HEK293 (cell line): Measurements from ENCODE around the gene NLGN1.

Experiments used
- CTCF ChIA-PET: fragments of 350-600 bp; formaldehyde crosslinking; extraction: SDS; loops from one replicate; lab custom pipeline; 2021; ENCODE audit warnings: antibody characterized with exemption; lab: Yijun Ruan, JAX
- POLR2A ChIA-PET: fragments of 300-600 bp; formaldehyde crosslinking; extraction: SDS; loops from one replicate; lab custom pipeline; 2020; ENCODE audit warnings: antibody characterized with exemption, inconsistent platforms; lab: Yijun Ruan, JAX
- H3K27ac ChIP-seq: fragments of 200-500 bp; sonication (Bioruptor generic); 2 replicates; pipeline ENCODE4 v1.5.1; 2014; ENCODE audit warnings: low read depth, low read length, control low read depth, inconsistent platforms; ENCODE audit errors: extremely low read depth
- H3K36me3 ChIP-seq, 2 experiments: fragments of 200-500 bp in 1 of 2; sonication (Bioruptor generic) in 1 of 2; 1 replicate in 1 of 2; 2 replicates in 1 of 2; pipeline ENCODE4 v1.5.1; 2014 to 2017; ENCODE audit warnings: inconsistent platforms in 2 of 2, low read length in 2 of 2; ENCODE audit not compliant: control insufficient read depth in 2 of 2, insufficient read depth in 1 of 2
- H3K4me1 ChIP-seq: fragments of 200-500 bp; sonication (Bioruptor generic); 2 replicates; pipeline ENCODE4 v1.5.1; 2014; ENCODE audit warnings: mild to moderate bottlenecking, low read length, inconsistent platforms; ENCODE audit not compliant: control insufficient read depth, insufficient read depth
- H3K4me3 ChIP-seq: 2 replicates; pipeline ENCODE4 v1.5.1; 2011; ENCODE audit warnings: low read depth, mild to moderate bottlenecking, control low read depth, low read length, moderate library complexity
- H3K9me3 ChIP-seq: fragments of 200-500 bp; sonication (Bioruptor generic); 2 replicates; pipeline ENCODE4 v1.5.1; 2014; ENCODE audit warnings: low read depth, low read length, inconsistent platforms; ENCODE audit not compliant: control insufficient read depth, insufficient read depth
- GFI1B ChIP-seq: fragments of 450-650 bp; formaldehyde crosslinking; IDR thresholded peaks from 2 replicates; pipeline ENCODE4 v1.5.1; 2016; ENCODE audit warnings: missing biosample characterization, missing genetic modification characterization
- PRDM1 ChIP-seq: fragments of 450-650 bp; formaldehyde crosslinking; IDR thresholded peaks from 2 replicates; pipeline ENCODE4; 2016; ENCODE audit warnings: missing biosample characterization, missing genetic modification characterization
- PRDM4 ChIP-seq: fragments of 450-650 bp; formaldehyde crosslinking; IDR thresholded peaks from 2 replicates; pipeline ENCODE4 v1.5.1; 2017; ENCODE audit warnings: missing biosample characterization, missing genetic modification characterization
- ZFHX2 ChIP-seq: fragments of 450-650 bp; formaldehyde crosslinking; conservative IDR thresholded peaks from 2 replicates; pipeline ENCODE4 v1.5.1; 2016; ENCODE audit warnings: missing biosample characterization, missing genetic modification characterization
- ZNF132 ChIP-seq: fragments of 450-650 bp; formaldehyde crosslinking; IDR thresholded peaks from 2 replicates; pipeline ENCODE4 v1.5.1; 2017; ENCODE audit warnings: missing biosample characterization, missing genetic modification characterization, borderline replicate concordance
- ZNF146 ChIP-seq: fragments of 450-650 bp; formaldehyde crosslinking; IDR thresholded peaks from 2 replicates; pipeline ENCODE4 v1.5.1; 2016; ENCODE audit warnings: missing biosample characterization, missing genetic modification characterization
- ZNF211 ChIP-seq: fragments of 450-650 bp; formaldehyde crosslinking; IDR thresholded peaks from 2 replicates; pipeline ENCODE4 v1.5.1; 2016; ENCODE audit warnings: low read depth, missing biosample characterization, missing genetic modification characterization
- ZNF223 ChIP-seq: fragments of 450-650 bp; formaldehyde crosslinking; IDR thresholded peaks from 2 replicates; pipeline ENCODE4 v1.5.1; 2016; ENCODE audit warnings: missing biosample characterization, missing genetic modification characterization
- ZNF23 ChIP-seq: fragments of 450-650 bp; formaldehyde crosslinking; IDR thresholded peaks from 2 replicates; pipeline ENCODE4 v1.5.1; 2016; ENCODE audit warnings: missing biosample characterization, missing genetic modification characterization, borderline replicate concordance
- ZNF473 ChIP-seq: fragments of 450-650 bp; formaldehyde crosslinking; IDR thresholded peaks from 2 replicates; pipeline ENCODE4 v1.5.1; 2017; ENCODE audit warnings: missing biosample characterization, missing genetic modification characterization
- ZNF48 ChIP-seq: fragments of 450-650 bp; formaldehyde crosslinking; IDR thresholded peaks from 2 replicates; pipeline ENCODE4 v1.5.1; 2016; ENCODE audit warnings: missing biosample characterization, missing genetic modification characterization
- ZNF621 ChIP-seq: fragments of 450-650 bp; formaldehyde crosslinking; IDR thresholded peaks from 2 replicates; pipeline ENCODE4 v1.5.1; 2017; ENCODE audit warnings: missing biosample characterization, missing genetic modification characterization
- ZNF701 ChIP-seq: fragments of 450-650 bp; formaldehyde crosslinking; IDR thresholded peaks from 2 replicates; pipeline ENCODE4 v1.5.1; 2016; ENCODE audit warnings: missing biosample characterization, missing genetic modification characterization
- ZNF785 ChIP-seq: fragments of 450-650 bp; formaldehyde crosslinking; IDR thresholded peaks from 2 replicates; pipeline ENCODE4 v1.5.1; 2016; ENCODE audit warnings: missing biosample characterization, missing genetic modification characterization
- ZSCAN23 ChIP-seq: fragments of 450-650 bp; formaldehyde crosslinking; IDR thresholded peaks from 2 replicates; pipeline ENCODE4 v1.5.1; 2016; ENCODE audit warnings: missing biosample characterization, missing genetic modification characterization
- ZSCAN30 ChIP-seq: fragments of 450-650 bp; IDR thresholded peaks from 2 replicates; pipeline ENCODE4 v1.5.1; 2018; ENCODE audit warnings: missing biosample characterization, mild to moderate bottlenecking, missing genetic modification characterization, moderate library complexity
- TF ChIP-seq, protein P1 (sequence below): fragments of 450-650 bp; formaldehyde crosslinking; IDR thresholded peaks from 2 replicates; pipeline ENCODE4 v1.5.1; 2016; ENCODE audit warnings: missing biosample characterization, missing genetic modification characterization
- TF ChIP-seq, protein P2 (sequence below): fragments of 450-650 bp; formaldehyde crosslinking; conservative IDR thresholded peaks from 2 replicates; pipeline ENCODE4 v1.5.1; 2016; ENCODE audit warnings: low read depth, missing biosample characterization, missing genetic modification characterization
- TF ChIP-seq, protein P3 (sequence below): fragments of 450-650 bp; formaldehyde crosslinking; IDR thresholded peaks from 2 replicates; pipeline ENCODE4 v1.5.1; 2016; ENCODE audit warnings: missing biosample characterization, missing genetic modification characterization
- TF ChIP-seq, protein P4 (sequence below): fragments of 450-650 bp; formaldehyde crosslinking; IDR thresholded peaks from 2 replicates; pipeline ENCODE4 v1.5.1; 2016; ENCODE audit warnings: missing biosample characterization, missing genetic modification characterization
- TF ChIP-seq, protein P5 (sequence below): fragments of 450-650 bp; formaldehyde crosslinking; IDR thresholded peaks from 2 replicates; pipeline ENCODE4; 2016; ENCODE audit warnings: missing biosample characterization, missing genetic modification characterization
- TF ChIP-seq, protein P6 (sequence below): fragments of 450-650 bp; formaldehyde crosslinking; IDR thresholded peaks from 2 replicates; pipeline ENCODE4 v1.5.1; 2016; ENCODE audit warnings: missing biosample characterization, missing genetic modification characterization, borderline replicate concordance

The NLGN1 gene

GRCh38 chr3:174325171-174325570 lies 927.6 kb downstream of the NLGN1 start (continued):
- TF ChIP-seq, protein P1, sequence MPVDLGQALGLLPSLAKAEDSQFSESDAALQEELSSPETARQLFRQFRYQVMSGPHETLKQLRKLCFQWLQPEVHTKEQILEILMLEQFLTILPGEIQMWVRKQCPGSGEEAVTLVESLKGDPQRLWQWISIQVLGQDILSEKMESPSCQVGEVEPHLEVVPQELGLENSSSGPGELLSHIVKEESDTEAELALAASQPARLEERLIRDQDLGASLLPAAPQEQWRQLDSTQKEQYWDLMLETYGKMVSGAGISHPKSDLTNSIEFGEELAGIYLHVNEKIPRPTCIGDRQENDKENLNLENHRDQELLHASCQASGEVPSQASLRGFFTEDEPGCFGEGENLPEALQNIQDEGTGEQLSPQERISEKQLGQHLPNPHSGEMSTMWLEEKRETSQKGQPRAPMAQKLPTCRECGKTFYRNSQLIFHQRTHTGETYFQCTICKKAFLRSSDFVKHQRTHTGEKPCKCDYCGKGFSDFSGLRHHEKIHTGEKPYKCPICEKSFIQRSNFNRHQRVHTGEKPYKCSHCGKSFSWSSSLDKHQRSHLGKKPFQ (tag by site-specific recombination): no peak
- TF ChIP-seq PRDM1 (tag by site-specific recombination) (no peak), PRDM4 (tag by site-specific recombination) (no peak), ZNF621 (no peak), ZNF146 (tag by site-specific recombination) (no peak), GFI1B (tag by site-specific recombination) (no peak), ZFHX2 (tag by site-specific recombination) (no peak)
- TF ChIP-seq, protein P2, sequence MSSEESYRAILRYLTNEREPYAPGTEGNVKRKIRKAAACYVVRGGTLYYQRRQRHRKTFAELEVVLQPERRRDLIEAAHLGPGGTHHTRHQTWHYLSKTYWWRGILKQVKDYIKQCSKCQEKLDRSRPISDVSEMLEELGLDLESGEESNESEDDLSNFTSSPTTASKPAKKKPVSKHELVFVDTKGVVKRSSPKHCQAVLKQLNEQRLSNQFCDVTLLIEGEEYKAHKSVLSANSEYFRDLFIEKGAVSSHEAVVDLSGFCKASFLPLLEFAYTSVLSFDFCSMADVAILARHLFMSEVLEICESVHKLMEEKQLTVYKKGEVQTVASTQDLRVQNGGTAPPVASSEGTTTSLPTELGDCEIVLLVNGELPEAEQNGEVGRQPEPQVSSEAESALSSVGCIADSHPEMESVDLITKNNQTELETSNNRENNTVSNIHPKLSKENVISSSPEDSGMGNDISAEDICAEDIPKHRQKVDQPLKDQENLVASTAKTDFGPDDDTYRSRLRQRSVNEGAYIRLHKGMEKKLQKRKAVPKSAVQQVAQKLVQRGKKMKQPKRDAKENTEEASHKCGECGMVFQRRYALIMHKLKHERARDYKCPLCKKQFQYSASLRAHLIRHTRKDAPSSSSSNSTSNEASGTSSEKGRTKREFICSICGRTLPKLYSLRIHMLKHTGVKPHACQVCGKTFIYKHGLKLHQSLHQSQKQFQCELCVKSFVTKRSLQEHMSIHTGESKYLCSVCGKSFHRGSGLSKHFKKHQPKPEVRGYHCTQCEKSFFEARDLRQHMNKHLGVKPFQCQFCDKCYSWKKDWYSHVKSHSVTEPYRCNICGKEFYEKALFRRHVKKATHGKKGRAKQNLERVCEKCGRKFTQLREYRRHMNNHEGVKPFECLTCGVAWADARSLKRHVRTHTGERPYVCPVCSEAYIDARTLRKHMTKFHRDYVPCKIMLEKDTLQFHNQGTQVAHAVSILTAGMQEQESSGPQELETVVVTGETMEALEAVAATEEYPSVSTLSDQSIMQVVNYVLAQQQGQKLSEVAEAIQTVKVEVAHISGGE (tag by site-specific recombination): no peak

- CTCF ChIA-PET: interaction anchor here (0.7 kb wide), 1 partner anchor 40 kb away, joined by 4 read pairs; no protein-coding TSS in a partner anchor
- POLR2A ChIA-PET: no interaction called here
- no peak overlapping the region for H3K27ac ChIP-seq
Observed at GRCh38 chr3:174325834-174326700, 928.5 kb downstream of the NLGN1 start.

More at GRCh38 chr3:174325834-174326700, 928.5 kb downstream of the NLGN1 start:
- H3K4me3 ChIP-seq: no peak overlapping the region
- no peaks in the 10 kb centered on the region for H3K36me3 ChIP-seq
- TF ChIP-seq, protein P3, sequence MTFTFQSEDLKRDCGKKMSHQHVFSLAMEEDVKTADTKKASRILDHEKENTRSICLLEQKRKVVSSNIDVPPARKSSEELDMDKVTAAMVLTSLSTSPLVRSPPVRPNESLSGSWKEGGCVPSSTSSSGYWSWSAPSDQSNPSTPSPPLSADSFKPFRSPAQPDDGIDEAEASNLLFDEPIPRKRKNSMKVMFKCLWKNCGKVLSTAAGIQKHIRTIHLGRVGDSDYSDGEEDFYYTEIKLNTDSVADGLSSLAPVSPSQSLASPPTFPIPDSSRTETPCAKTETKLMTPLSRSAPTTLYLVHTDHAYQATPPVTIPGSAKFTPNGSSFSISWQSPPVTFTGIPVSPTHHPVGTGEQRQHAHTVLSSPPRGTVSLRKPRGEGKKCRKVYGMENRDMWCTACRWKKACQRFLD: no peak
- TF ChIP-seq, protein P4, sequence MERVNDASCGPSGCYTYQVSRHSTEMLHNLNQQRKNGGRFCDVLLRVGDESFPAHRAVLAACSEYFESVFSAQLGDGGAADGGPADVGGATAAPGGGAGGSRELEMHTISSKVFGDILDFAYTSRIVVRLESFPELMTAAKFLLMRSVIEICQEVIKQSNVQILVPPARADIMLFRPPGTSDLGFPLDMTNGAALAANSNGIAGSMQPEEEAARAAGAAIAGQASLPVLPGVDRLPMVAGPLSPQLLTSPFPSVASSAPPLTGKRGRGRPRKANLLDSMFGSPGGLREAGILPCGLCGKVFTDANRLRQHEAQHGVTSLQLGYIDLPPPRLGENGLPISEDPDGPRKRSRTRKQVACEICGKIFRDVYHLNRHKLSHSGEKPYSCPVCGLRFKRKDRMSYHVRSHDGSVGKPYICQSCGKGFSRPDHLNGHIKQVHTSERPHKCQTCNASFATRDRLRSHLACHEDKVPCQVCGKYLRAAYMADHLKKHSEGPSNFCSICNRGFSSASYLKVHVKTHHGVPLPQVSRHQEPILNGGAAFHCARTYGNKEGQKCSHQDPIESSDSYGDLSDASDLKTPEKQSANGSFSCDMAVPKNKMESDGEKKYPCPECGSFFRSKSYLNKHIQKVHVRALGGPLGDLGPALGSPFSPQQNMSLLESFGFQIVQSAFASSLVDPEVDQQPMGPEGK (tag by site-specific recombination): no peak
- TF ChIP-seq, protein P5, sequence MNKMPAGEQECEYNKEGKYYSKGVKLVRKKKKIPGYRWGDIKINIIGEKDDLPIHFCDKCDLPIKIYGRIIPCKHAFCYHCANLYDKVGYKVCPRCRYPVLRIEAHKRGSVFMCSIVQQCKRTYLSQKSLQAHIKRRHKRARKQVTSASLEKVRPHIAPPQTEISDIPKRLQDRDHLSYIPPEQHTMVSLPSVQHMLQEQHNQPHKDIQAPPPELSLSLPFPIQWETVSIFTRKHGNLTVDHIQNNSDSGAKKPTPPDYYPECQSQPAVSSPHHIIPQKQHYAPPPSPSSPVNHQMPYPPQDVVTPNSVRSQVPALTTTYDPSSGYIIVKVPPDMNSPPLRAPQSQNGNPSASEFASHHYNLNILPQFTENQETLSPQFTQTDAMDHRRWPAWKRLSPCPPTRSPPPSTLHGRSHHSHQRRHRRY: no peak
- TF ChIP-seq ZNF473 (tag by site-specific recombination): no peak
- no peak for TF ChIP-seq ZSCAN30 (tag by site-specific recombination)
- TF ChIP-seq ZNF211 (tag by site-specific recombination): no peak
- no peak for TF ChIP-seq ZNF785 (tag by site-specific recombination)
- no peak for TF ChIP-seq ZNF701
- TF ChIP-seq ZNF223 (tag by site-specific recombination): no peak
- no peak for TF ChIP-seq ZNF23
- no peak for TF ChIP-seq ZNF132 (tag by site-specific recombination)
- TF ChIP-seq, protein P6, sequence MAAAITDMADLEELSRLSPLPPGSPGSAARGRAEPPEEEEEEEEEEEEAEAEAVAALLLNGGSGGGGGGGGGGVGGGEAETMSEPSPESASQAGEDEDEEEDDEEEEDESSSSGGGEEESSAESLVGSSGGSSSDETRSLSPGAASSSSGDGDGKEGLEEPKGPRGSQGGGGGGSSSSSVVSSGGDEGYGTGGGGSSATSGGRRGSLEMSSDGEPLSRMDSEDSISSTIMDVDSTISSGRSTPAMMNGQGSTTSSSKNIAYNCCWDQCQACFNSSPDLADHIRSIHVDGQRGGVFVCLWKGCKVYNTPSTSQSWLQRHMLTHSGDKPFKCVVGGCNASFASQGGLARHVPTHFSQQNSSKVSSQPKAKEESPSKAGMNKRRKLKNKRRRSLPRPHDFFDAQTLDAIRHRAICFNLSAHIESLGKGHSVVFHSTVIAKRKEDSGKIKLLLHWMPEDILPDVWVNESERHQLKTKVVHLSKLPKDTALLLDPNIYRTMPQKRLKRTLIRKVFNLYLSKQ (tag by site-specific recombination): no peak
- TF ChIP-seq ZNF48 (tag by site-specific recombination): no peak
- no peak for TF ChIP-seq ZSCAN23 (tag by site-specific recombination)
- no peaks in the 10 kb centered on the region for H3K4me1 ChIP-seq
- H3K9me3 ChIP-seq: no peaks in the 10 kb centered on the region
